ENCODE measurements around the gene RAB3IL1.

GRCh38 chr11:61880454-61880853, 36.9 kb downstream of the RAB3IL1 start:
- TF ChIP-seq POLR2A (IDR thresholded peaks at IDR 0.05; ENCODE audit: low read depth, low read length) (no peak), TAF1 (IDR thresholded peaks at IDR 0.05; ENCODE audit: borderline replicate concordance, low read depth, low read length) (no peak)
